Transverse colon (tissue), 4 donors: ENCODE data around the gene ZNF586. TPM values are rescaled to one million over a fixed set of nuclear protein-coding genes. Genes with fewer than 3 reads are reported as not detected.

ENCODE experiments used
- DNase-seq: peaks from one replicate; pipeline ENCODE4 v3.0.0-alpha.2; 2019
- H3K27ac ChIP-seq, 4 donors: fragments of 200-600 bp; sonication (generic); 2 replicates each; pipeline ENCODE4 v1.5.1; 2016 to 2018; ENCODE audit warnings: inconsistent platforms in 4 of 4
- H3K27me3 ChIP-seq: fragments of 200-600 bp; sonication (generic); 2 replicates; pipeline ENCODE4 v1.5.1; 2017; ENCODE audit warnings: inconsistent platforms
- H3K36me3 ChIP-seq, 4 donors: fragments of 200-600 bp; sonication (generic); 2 replicates each; pipeline ENCODE4 v1.5.1; 2017 to 2019; ENCODE audit warnings: inconsistent platforms in 4 of 4
- H3K4me1 ChIP-seq, 4 donors: fragments of 200-600 bp; sonication (generic); 2 replicates each; pipeline ENCODE4 v1.5.1; 2017 to 2020; ENCODE audit warnings: inconsistent platforms in 4 of 4
- H3K4me3 ChIP-seq, 4 donors: fragments of 200-600 bp; sonication (generic); 1 replicate in 1 of 4; 2 replicates in 3 of 4; pipeline versions ENCODE4 v1.5.1 to v1.6.1; 2017 to 2019; ENCODE audit warnings: inconsistent platforms in 4 of 4
- H3K9me3 ChIP-seq, 2 donors: fragments of 200-600 bp; sonication (generic); 2 replicates each; pipeline ENCODE4 v1.5.1; 2017 to 2019; ENCODE audit warnings: inconsistent platforms in 2 of 2
- EP300 ChIP-seq: sonication (generic); formaldehyde crosslinking; IDR thresholded peaks from one replicate; pipeline ENCODE4 v1.6.1; 2017; ENCODE audit warnings: antibody characterized with exemption, low read depth
- POLR2A ChIP-seq: fragments of 450-650 bp; IDR thresholded peaks from one replicate; pipeline ENCODE4 v1.6.1; 2016; ENCODE audit warnings: antibody characterized with exemption, mild to moderate bottlenecking, moderate library complexity
- POLR2AphosphoS5 ChIP-seq, 3 donors: sonication (generic); formaldehyde crosslinking; IDR thresholded peaks; one replicate each; pipeline ENCODE4 v1.6.1; 2016; ENCODE audit warnings: antibody characterized with exemption in 3 of 3
- WGBS, 2 donors: methylation state at CpG; one replicate each; pipeline ENCODE4 v1.1.5; 2018; ENCODE audit warnings: low coverage in 1 of 2; 5-methylcytosine and 5-hydroxymethylcytosine counted together
- in situ Hi-C, 4 donors: fragments of 200-750 bp; cut with MboI; loops; one replicate each; pipeline versions ENCODE4 v1.15.0 to v1.15.1; 2017; ENCODE audit warnings: low sequenced_read_pairs in 3 of 4, low pct_ligation_motif_present in 1 of 4, low pct_unique_long_range_greater_than_20kb in 1 of 4
- intact Hi-C: fragments of 100-400 bp; cut with DNase I; formaldehyde crosslinking; loops from one replicate; pipeline ENCODE4 v1.15.1; 2023; ENCODE audit warnings: low total_unique reads
- total RNA-seq, 4 donors: library from RNA; depleted of rRNA; stranded (reverse); fragments of >200 nt; gene quantifications; one replicate each; pipeline ENCODE4 v1.1.0, GENCODE V29; 2016
- TF ChIP-seq, protein P1 (sequence below), 5 experiments: fragments of 200-600 bp in 3 of 5; fragments of 450-650 bp in 2 of 5; sonication (generic) in 3 of 5; IDR thresholded peaks; 1 replicate in 2 of 5; 2 replicates in 3 of 5; pipeline ENCODE4 v1.5.1; 2016 to 2017; ENCODE audit warnings: antibody characterized with exemption in 5 of 5, inconsistent platforms in 3 of 5, mild to moderate bottlenecking in 2 of 5, moderate library complexity in 1 of 5

Gene ZNF586
- total RNA-seq, 4 donors from 2014 or later: 20.8 to 79.2 (median 27.3) TPM

DNA sequence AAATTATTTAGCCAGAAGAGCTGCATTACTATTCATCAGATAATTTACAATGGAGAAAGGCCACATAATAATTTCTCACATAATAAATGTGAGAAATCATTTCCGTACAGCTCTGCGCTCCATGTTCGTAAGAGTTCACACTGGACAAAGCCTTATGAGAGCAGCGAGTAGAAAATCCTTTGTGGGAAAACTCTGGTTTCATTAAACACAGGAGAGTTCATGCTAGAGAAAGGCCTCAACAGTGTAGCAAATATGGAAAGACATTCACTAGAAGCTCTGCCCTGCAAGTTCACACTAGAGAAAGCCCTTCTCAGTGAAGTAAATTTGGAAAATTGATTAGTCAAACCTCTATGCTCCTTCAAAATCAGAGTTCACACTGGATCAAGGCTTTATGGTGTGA, 14.4 kb upstream of the ZNF586 start:
- intact Hi-C loops: no loop called here
- 97 to 98% methylated on average over 4 of the region's 4 CpGs for WGBS, 2 donors
- H3K4me3 ChIP-seq: no peak overlapping the region
- H3K27me3 ChIP-seq: no peaks in the 10 kb centered on the region
- H3K9me3 ChIP-seq: peaks cover 49 to 81% of the 10 kb centered on the region in 2 donors
- H3K4me1 ChIP-seq: no peaks in the 10 kb centered on the region
- no peak overlapping the region for H3K27ac ChIP-seq
- peaks cover 3 to 92% (median 48%) of the 10 kb centered on the region in 4 donors for H3K36me3 ChIP-seq
- no peak for DNase-seq
- TF ChIP-seq POLR2AphosphoS5 (IDR thresholded peaks at IDR 0.05) (no peak), EP300 (no peak), POLR2A (no peak)
- TF ChIP-seq, protein P1, sequence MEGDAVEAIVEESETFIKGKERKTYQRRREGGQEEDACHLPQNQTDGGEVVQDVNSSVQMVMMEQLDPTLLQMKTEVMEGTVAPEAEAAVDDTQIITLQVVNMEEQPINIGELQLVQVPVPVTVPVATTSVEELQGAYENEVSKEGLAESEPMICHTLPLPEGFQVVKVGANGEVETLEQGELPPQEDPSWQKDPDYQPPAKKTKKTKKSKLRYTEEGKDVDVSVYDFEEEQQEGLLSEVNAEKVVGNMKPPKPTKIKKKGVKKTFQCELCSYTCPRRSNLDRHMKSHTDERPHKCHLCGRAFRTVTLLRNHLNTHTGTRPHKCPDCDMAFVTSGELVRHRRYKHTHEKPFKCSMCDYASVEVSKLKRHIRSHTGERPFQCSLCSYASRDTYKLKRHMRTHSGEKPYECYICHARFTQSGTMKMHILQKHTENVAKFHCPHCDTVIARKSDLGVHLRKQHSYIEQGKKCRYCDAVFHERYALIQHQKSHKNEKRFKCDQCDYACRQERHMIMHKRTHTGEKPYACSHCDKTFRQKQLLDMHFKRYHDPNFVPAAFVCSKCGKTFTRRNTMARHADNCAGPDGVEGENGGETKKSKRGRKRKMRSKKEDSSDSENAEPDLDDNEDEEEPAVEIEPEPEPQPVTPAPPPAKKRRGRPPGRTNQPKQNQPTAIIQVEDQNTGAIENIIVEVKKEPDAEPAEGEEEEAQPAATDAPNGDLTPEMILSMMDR (IDR thresholded peaks at IDR 0.05): no peak
- in situ Hi-C loops: no loop called here

DNA sequence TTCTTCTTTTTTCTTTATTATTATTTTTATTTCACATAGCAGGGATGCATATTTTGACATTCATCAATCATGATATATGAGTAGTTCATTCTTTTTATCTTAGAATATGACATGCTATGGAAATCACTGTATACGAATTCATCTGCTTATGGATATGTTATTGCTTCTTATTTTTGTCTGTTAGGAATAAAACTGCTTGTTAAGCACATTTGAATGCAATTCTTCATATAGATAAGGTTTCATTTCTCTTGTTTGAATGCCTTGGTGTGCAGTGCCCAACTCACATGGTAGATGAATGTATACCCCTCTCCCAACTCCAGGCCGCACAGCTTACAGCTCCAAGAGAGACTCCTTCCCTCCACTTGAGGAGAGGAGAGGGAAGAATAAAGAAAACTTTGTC, 11.5 kb upstream of the ZNF586 start:
- TF ChIP-seq EP300: no peak
- no peak for TF ChIP-seq POLR2AphosphoS5 (IDR thresholded peaks at IDR 0.05)
- no peak for TF ChIP-seq POLR2A
- TF ChIP-seq, protein P1 (IDR thresholded peaks at IDR 0.05): no peak
- H3K27ac ChIP-seq: no peak overlapping the region
- H3K4me3 ChIP-seq: no peak overlapping the region
- in situ Hi-C loops: no loop called here
- H3K4me1 ChIP-seq: no peaks in the 10 kb centered on the region
- peaks cover 0 to 78% (median 36%) of the 10 kb centered on the region in 4 donors for H3K36me3 ChIP-seq
- 83 to 95% methylated on average over 1 to 2 of the region's 2 CpGs for WGBS, 2 donors
- H3K9me3 ChIP-seq: peaks cover 35 to 52% of the 10 kb centered on the region in 2 donors
- no peaks in the 10 kb centered on the region for H3K27me3 ChIP-seq
- intact Hi-C loops: no loop called here
- no peak for DNase-seq

DNA sequence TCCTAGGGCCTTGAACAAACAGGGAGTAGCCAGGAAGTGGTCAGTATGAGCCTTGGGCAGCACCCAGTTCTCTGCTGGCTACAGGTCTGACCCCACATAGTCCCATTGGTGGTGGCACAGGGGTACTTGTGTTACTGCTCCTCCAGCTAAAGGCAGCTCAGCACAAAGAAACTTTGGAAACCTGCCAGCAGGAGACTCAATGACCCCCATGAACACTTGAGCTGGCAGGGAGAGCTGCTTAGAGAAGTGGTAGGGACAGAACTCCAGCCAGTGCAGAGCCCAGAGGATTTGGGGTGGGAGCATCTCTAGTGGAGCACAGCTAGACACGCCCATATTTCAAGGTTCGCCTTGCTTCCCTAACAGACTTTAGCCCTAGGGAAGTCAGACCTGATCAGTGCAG, 10.4 kb upstream of the ZNF586 start:
- TF ChIP-seq EP300 (no peak), POLR2A (no peak), POLR2AphosphoS5 (IDR thresholded peaks at IDR 0.05) (no peak)
- TF ChIP-seq, protein P1 (IDR thresholded peaks at IDR 0.05): no peak
- H3K9me3 ChIP-seq: peaks cover 25 to 41% of the 10 kb centered on the region in 2 donors
- WGBS, 2 donors: 100% methylated on average over 2 of the region's 2 CpGs; no CpG with 5 or more reads in 1 of the 2 donors
- H3K4me1 ChIP-seq: no peaks in the 10 kb centered on the region
- no peak overlapping the region for H3K27ac ChIP-seq
- in situ Hi-C loops: no loop called here
- intact Hi-C loops: no loop called here
- no peak overlapping the region for H3K4me3 ChIP-seq
- no peaks in the 10 kb centered on the region for H3K27me3 ChIP-seq
- DNase-seq: no peak
- peaks cover 0 to 72% (median 29%) of the 10 kb centered on the region in 4 donors for H3K36me3 ChIP-seq

DNA sequence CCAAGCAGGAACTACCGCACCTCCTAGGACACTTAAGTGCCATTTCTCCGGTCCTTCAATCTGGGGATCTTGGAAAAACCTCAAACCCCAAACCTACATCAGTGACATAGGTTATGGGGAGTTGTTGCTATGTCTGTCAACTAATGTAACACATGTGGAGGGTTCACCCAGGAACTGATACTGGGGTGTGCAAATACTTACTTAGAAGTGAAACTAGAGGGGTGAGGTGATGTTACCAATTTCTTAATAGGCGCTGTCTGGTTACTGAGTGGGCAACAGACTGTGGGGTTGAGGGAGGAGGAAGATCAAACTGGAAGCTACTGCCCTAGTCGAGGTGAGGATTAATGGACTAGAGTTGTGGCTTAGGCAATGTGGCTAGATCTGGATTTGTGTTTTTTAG, 1.9 kb downstream of the ZNF586 start:
- Histone ChIP-seq H3K9me3 (peaks cover 20% of the 10 kb centered on the region in 2 donors), H3K27ac (no peak overlapping the region), H3K27me3 (no peaks in the 10 kb centered on the region), H3K36me3 (peaks cover 0 to 44% (median 7%) of the 10 kb centered on the region in 4 donors), H3K4me1 (peaks cover 0 to 19% (median 8%) of the 10 kb centered on the region in 4 donors), H3K4me3 (peak overlapping the region in 1 of 4 donors; percentile 13)
- in situ Hi-C loops: no loop called here
- whole genome bisulfite sequencing, 2 donors: 67 to 94% methylated on average over 1 to 4 of the region's 4 CpGs
- TF ChIP-seq POLR2A: no peak
- TF ChIP-seq EP300: no peak
- TF ChIP-seq, protein P1 (IDR thresholded peaks at IDR 0.05): no peak
- TF ChIP-seq POLR2AphosphoS5 (IDR thresholded peaks at IDR 0.05): no peak
- intact Hi-C loops: loop anchor here (10.0 kb wide), 1 partner anchor 143 kb away; the partner anchor contains the start of gene ZNF417
- no peak for DNase-seq
